Mucosa of rectum (tissue), 2 donors: ENCODE data around the gene PTRHD1.

Source experiments
- H3K27ac ChIP-seq, 2 donors: one replicate each; pipeline ENCODE4 v1.7.0; 2013; ENCODE audit warnings: inconsistent platforms in 2 of 2, low read depth in 2 of 2, low read length in 2 of 2
- H3K27me3 ChIP-seq, 2 donors: one replicate each; pipeline ENCODE4 v1.7.0; 2013; ENCODE audit warnings: low read length in 2 of 2; ENCODE audit not compliant: control insufficient read depth in 2 of 2, insufficient read depth in 2 of 2
- H3K36me3 ChIP-seq, 2 donors: one replicate each; pipeline ENCODE4 v1.7.0; 2013; ENCODE audit warnings: low read length in 2 of 2; ENCODE audit not compliant: control insufficient read depth in 2 of 2, insufficient read depth in 2 of 2
- H3K4me1 ChIP-seq, 2 donors: one replicate each; pipeline ENCODE4 v1.7.0; 2013; ENCODE audit warnings: low read length in 2 of 2, mild to moderate bottlenecking in 1 of 2; ENCODE audit not compliant: control insufficient read depth in 2 of 2, insufficient read depth in 2 of 2
- H3K4me3 ChIP-seq, 2 donors: one replicate each; pipeline ENCODE4 v1.7.0; 2013; ENCODE audit warnings: low read length in 2 of 2
- H3K9ac ChIP-seq, 2 donors: one replicate each; pipeline ENCODE4 v1.7.0; 2013; ENCODE audit warnings: low read length in 2 of 2, low read depth in 1 of 2, mild to moderate bottlenecking in 1 of 2
- H3K9me3 ChIP-seq, 2 donors: one replicate each; pipeline ENCODE4 v1.7.0; 2013; ENCODE audit warnings: low read length in 2 of 2; ENCODE audit not compliant: control insufficient read depth in 2 of 2
- donor health status: healthy.
- donor health status: Normal muscosa, but diverticular disease.

PTRHD1 gene

DNA sequence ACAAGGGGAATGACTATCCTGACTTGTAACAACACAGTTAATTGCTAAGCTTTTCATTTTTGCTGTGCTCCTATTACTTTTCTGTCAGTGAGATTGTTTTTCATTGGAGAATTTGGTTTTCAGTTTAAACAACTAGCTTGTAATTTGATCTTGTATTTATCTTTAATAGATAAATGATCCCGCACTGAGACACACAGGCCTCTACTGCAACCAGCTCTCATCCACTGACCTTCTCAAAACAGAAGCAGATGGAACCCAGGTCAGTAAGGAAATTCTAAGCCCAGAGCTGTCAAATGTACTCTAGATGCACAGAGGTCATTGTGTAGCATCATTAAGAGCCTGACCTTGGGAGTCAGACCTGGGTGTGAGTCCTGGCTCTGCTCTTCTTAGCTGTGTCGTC is 30.7 kb downstream of the PTRHD1 start:
- Histone ChIP-seq H3K4me1 (no peaks in the 10 kb centered on the region), H3K9me3 (no peaks in the 10 kb centered on the region), H3K27me3 (no peaks in the 10 kb centered on the region), H3K27ac (no peak overlapping the region), H3K4me3 (no peak overlapping the region), H3K36me3 (peaks cover 27 to 34% of the 10 kb centered on the region in 2 donors), H3K9ac (no peak overlapping the region)

DNA sequence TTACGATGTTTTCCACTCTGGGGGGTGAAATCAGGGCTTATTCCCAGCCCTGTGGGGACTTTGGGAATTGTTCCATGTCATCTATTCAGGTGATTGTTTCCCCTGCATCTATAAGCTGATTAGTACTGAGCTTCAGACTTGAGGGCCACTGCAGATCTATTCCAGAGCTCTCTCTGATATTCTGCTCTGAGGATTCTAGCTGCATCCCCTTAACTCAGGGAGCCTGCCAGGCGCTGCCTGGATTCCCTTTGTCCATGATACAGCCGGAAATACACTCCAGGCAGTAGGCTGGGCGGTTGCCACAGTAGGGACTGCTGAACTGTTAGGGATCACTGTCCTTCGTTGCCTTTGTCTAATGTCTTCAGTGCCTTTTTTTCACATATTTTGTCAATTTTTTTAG is 31.3 kb downstream of the PTRHD1 start:
- Histone ChIP-seq H3K4me3 (no peak overlapping the region), H3K9ac (no peak overlapping the region), H3K4me1 (no peaks in the 10 kb centered on the region), H3K27ac (no peak overlapping the region), H3K9me3 (no peaks in the 10 kb centered on the region), H3K27me3 (no peaks in the 10 kb centered on the region), H3K36me3 (peaks cover 32 to 36% of the 10 kb centered on the region in 2 donors)

DNA sequence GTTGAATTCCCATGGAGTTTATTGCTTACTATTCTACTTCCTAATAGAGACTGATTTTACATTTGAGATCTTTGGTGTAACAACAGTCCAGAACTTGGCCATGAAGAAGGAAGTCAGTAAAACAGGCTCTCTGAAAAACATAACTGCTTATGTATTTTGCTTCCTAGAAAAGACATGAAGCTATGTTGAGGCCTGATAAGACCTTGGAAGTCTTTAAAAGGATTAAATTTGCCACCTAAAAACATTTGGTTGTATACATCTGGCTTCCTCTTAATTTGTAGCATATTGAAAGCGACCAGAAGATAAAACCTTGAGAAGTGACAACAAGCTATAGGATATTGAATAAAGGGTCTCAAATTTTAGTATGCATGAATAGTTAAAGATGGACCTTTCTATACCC is 36.4 kb downstream of the PTRHD1 start:
- Histone ChIP-seq H3K27me3 (no peaks in the 10 kb centered on the region), H3K27ac (no peak overlapping the region), H3K4me1 (no peaks in the 10 kb centered on the region), H3K9me3 (no peaks in the 10 kb centered on the region), H3K36me3 (peaks cover 44% of the 10 kb centered on the region in 2 donors), H3K9ac (no peak overlapping the region), H3K4me3 (no peak overlapping the region)

DNA sequence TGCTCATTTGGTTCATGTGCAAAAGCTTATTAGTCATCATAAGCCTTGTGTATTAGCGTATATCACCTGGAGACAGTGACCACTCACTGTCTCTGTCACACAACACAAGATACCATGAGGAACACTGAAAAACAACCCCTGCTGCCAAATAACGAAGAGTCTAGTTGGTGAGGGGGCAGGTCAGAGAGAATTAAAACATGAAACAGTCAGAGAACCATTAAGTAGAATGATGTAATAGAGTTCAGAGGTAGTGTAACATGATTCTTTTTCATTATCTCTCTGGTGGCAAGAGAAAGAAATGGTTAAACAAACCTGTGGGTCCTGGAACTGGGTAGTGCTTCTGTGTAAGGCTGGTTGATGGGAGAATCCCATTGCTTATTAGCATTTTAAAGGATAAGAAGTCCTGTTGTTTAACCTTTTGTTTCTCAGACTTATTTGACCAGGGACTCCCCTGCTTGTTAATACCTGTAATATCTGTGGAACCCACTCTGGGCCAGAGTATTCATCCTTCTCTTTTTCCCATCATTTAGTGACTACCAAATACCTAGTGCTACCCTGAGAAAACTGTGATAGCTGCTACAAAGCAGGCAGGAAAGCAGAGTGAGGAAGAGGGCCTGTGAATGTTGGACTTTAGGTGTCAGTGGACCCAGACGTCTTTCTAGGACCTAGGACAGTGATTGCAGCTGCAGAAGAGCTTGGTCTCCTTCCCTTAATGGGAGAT is 38.0 kb downstream of the PTRHD1 start:
- Histone ChIP-seq H3K27me3 (no peaks in the 10 kb centered on the region), H3K9ac (no peak overlapping the region), H3K27ac (no peak overlapping the region), H3K4me3 (no peak overlapping the region), H3K36me3 (peaks cover 42 to 44% of the 10 kb centered on the region in 2 donors), H3K4me1 (no peaks in the 10 kb centered on the region), H3K9me3 (no peaks in the 10 kb centered on the region)

DNA sequence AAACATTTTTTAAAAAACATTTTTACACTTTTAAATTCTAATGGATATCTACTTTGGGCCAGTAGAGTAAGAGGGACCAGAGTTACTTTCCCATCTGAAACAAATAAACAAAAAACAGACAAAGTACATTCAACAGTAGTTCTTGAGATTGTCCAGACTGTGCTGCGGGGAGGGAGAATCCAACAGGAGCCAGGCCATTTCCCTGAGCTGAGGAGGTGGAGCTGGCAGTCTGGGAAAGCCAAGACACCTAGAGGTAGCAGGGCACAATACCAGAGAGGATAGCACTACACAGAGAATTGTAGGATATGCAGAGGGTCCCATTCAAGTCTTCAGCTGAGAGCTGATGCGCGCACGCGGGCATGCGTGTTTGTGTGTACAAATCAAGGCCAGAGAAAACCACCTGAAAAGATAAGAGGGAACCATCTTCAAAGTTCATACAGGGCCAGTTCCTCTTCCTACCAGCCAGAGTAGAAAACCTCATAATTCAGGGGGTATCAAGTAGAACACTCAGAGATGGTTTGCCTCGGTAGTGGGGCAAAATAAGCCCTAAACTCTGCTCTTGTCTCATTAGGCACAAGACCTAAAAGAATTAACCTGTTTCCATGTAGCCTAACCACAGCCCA is 44.0 kb downstream of the PTRHD1 start:
- H3K4me3 ChIP-seq = no peak overlapping the region
- H3K4me1 ChIP-seq = peaks cover 0 to 5% of the 10 kb centered on the region in 2 donors
- H3K27ac ChIP-seq = no peak overlapping the region
- no peak overlapping the region for H3K9ac ChIP-seq
- H3K36me3 ChIP-seq = peaks cover 16 to 19% of the 10 kb centered on the region in 2 donors
- no peaks in the 10 kb centered on the region for H3K27me3 ChIP-seq
- no peaks in the 10 kb centered on the region for H3K9me3 ChIP-seq

DNA sequence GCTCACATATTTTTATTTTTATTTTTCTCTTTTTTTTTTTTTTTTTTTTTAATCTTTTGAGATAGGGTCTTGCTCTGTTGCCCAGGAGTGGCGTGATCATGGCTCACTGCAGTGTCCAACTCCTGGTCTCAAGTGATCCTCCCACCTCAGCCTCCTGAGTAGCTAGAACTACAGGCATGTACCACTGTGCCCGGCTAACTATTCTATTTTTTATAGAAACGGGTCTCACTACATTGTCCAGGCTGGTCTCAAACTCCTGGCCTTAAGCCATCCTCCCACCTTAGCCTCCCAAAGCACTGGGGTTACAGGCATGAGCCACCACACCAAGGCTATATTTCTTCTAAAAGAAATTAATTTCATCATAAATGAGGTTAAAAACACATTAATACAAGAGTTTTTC is 45.9 kb downstream of the PTRHD1 start:
- Histone ChIP-seq H3K36me3 (peaks cover 3 to 10% of the 10 kb centered on the region in 2 donors), H3K4me3 (no peak overlapping the region), H3K27ac (no peak overlapping the region), H3K9ac (no peak overlapping the region), H3K4me1 (peaks cover 0 to 5% of the 10 kb centered on the region in 2 donors), H3K27me3 (no peaks in the 10 kb centered on the region), H3K9me3 (no peaks in the 10 kb centered on the region)

DNA sequence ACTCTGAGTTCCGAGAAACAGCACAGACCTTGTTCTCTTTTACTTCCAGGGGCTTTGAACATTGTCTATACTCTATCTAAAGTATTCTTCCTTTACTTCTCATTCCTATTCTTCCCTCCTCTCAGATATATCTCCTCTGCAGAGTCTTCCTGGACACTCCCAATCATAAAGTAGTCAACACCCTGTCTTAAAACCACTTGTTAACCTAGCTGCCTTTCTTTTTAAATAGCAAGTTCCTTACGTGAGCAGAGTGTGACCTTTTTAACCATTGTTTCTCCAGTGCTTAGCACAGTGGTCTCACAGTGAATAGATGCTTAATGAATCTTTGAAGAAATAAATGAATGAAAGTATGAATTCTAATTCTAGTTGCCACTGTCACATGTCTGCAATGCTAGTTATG is 47.4 kb downstream of the PTRHD1 start:
- Histone ChIP-seq H3K9me3 (no peaks in the 10 kb centered on the region), H3K27ac (no peak overlapping the region), H3K9ac (no peak overlapping the region), H3K27me3 (no peaks in the 10 kb centered on the region), H3K36me3 (peaks cover 10 to 11% of the 10 kb centered on the region in 2 donors), H3K4me3 (no peak overlapping the region), H3K4me1 (peaks cover 0 to 5% of the 10 kb centered on the region in 2 donors)

DNA sequence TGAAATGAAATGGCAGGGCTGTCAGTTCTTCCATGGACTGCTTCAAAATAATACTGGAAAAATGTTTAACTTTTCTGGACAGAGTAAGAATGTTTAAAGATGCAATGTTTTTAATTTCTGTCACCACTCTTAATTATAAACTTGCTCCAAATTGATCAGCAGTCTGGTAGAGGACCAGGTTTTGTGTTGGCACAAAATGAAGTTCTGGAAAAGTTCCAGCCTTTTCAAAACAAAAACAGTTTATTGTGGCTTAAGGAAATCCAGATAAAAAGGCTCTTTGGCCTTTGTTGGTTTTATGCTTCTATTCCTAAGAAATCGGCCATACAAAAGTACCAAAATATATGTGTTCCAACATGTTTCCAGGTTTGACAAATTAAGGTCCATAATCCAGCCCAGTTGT is 48.8 kb downstream of the PTRHD1 start:
- no peak overlapping the region for H3K27ac ChIP-seq

DNA sequence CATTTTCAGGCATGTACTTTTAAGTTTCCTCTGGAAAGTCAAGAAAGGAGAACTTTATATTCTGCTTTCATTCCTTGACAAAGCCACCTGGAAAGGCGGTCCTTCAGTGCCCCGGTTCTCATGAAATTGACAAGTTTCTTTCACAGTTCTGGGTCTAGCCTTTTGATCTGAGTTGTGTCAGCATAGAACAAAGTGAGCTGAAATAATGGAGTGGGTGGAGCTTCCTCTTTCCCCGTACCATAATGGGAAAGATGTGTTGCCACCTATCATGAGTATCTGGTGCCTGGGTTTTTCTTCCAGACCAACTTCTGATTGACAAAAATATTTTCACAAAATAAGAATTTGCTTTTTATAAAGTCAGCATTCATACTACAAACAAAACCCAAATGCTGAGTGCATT is 49.3 kb downstream of the PTRHD1 start:
- Histone ChIP-seq H3K27ac (no peak overlapping the region), H3K36me3 (peaks cover 10 to 11% of the 10 kb centered on the region in 2 donors), H3K27me3 (no peaks in the 10 kb centered on the region), H3K9me3 (no peaks in the 10 kb centered on the region), H3K4me3 (no peak overlapping the region), H3K9ac (no peak overlapping the region), H3K4me1 (peaks cover 0 to 5% of the 10 kb centered on the region in 2 donors)

More for the DNA sequence above, 48.8 kb downstream of the PTRHD1 start:
- peaks cover 0 to 5% of the 10 kb centered on the region in 2 donors for H3K4me1 ChIP-seq
- H3K9me3 ChIP-seq = no peaks in the 10 kb centered on the region
- H3K27me3 ChIP-seq = no peaks in the 10 kb centered on the region
- no peak overlapping the region for H3K4me3 ChIP-seq
- no peak overlapping the region for H3K9ac ChIP-seq
- peaks cover 10 to 11% of the 10 kb centered on the region in 2 donors for H3K36me3 ChIP-seq

DNA sequence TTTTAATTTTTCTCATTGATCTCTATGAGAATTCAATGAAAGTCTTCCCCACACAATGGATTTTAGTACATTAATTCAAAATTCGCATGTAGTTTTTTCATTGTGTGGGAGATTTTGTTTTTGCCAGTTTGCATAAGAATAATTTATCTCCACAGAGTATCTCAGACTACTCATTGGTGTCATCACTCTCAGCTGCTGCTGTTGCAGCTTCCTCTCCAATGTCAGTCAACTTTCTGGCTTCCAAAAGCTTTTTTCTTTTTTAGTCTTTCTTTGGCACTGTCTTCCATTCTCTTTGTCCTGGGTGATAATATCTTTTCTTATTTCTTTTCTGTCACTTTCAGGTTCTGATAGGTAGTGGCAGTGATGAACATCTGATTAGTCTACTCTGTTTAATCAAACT is 50.5 kb downstream of the PTRHD1 start:
- Histone ChIP-seq H3K36me3 (peaks cover 10 to 11% of the 10 kb centered on the region in 2 donors), H3K4me1 (peaks cover 0 to 5% of the 10 kb centered on the region in 2 donors), H3K27ac (no peak overlapping the region), H3K9me3 (no peaks in the 10 kb centered on the region), H3K27me3 (no peaks in the 10 kb centered on the region), H3K9ac (no peak overlapping the region), H3K4me3 (no peak overlapping the region)
